Stimulated activated CD8-positive, alpha-beta memory T cell treated with anti-CD3 and anti-CD28 coated beads, Interleukin-7, amount 100 ng/mL, for 48 hours (primary cell): ENCODE measurements around the gene UBE2J1.
A peak's percentile ranks its signal among the peaks of the same experiment; 100 is the strongest.
"Not testable (repeated sequence)": the region's sequence is repeated elsewhere in the genome, so short reads cannot be mapped to it uniquely, and the experiment has no call there.

Experiments used
- DNase-seq, 2 donors: peaks; one replicate each; pipeline ENCODE4 v3.0.0-alpha.2; 2020; ENCODE audit warnings: low read depth in 1 of 2; ENCODE audit errors: extremely low read depth in 1 of 2

The UBE2J1 gene

DNA sequence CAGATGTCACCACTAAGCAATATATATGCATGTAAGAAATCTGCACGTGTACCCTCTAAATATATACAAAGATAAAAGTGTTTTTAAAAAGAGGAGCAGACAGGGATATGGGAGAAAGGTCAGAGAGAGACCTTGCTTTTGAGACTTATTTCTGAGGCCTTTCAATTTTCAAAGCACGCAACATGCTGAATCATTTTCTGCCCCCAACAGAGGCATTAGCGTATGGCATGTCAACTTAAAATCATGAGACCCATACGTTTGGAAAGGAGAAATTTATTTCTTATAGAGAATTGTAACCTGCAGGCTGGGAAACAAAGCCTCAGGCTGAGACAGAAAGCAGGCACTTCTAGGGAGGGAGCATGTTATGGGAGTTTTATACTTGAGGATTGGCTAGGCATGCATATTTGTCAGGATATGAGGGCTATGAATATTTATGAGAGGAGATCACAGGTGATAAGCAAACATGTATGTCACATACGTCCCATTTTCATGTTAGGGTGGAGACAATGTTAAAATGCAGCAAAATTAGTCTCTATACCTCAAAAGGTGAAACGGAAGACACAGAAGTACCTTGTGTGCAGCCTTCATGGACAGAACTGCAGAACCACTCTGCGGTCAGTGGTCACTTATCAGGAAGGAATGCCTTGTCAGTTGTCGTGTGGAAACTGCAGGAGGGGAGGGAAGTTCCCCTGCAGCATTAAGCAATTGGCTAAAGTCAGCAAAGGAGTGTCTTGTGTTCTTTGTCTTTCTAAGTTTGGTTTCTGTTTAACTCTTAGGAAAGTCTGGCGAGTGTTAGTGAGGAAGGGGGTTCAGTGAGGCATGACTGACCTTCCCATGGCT lies 31.2 kb downstream of the UBE2J1 start:
- DNase-seq = no peak

DNA sequence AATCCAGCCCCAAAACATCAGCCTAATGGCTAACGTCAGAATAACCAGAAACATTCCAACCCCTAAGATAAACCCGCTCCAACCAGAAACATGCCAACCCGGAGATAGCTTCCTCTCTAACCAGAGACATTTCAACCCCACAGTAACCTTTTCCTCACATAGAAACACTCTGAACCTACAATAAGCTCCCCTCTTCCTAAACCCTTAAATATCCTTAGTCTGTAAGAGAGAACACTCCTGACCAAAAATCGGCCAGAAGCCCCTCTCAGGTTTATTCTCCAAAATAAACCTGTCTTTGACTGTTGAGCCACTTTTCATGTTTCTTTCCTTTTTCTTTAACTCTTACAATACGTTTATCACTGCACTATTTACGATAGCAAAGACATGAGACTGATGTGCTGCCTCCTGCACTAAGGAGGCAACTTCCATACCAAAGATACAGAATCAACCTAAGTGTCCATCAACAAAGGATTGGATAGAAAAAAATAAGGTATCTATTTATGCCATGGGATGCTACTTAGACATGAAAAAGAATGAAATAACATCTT lies 32.4 kb downstream of the UBE2J1 start:
- DNase-seq = no peak

DNA sequence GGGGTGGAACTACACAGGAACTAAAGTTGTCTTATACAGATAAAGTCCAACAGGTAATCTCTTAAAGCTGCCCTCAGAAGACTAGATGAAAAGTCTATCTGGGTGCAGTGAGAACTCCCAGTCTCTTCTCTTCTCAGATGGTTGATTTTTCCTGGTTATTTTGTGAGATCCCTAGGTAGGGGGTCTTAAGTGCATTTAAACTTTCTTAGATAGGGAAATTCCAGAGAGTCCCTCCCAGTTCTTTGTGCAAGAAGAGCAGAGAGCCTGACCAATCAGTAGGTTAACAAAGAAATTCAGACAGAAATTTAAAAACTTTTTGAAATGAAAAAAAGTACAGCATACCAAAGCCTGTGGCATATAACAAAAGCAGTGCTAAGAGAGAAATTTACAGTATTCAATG lies 35.5 kb downstream of the UBE2J1 start:
- DNase-seq = no peak

DNA sequence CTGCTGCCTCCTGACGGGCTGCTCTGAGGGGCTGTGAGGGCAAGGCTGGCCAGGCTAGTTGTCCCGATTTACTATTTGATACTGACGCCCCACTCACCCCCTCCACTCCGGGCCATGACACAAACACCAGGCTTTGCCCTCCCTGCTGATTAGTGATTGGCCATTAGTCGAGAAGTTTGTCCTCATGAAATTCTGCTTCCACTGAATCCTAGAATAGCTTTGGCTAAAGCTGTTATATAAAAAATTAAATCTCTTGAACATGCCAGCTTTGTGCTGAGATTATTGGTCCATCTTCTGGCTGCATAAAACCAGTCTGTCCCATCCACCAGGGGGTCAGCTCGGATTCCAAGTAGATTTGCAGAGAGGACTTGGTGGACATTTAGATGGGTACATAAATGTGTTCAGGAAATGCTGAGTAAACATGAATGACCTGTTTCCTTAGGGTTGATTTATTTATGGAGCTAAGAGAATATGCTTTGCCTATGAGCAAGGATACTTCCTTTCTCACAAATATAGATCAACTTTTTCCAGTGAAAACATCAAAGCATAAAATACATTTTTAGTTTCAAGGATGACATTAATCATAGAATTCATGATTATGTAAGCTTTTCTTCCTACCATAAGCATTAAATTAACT lies 37.2 kb downstream of the UBE2J1 start, which contains the start of gene GABRR2:
Gene GABRR2, minus strand, starts transcription at position 51 of the 637 bp plus-strand sequence. CDS start 134 bp downstream, outside the sequence.
- DNase-seq = no peak

DNA sequence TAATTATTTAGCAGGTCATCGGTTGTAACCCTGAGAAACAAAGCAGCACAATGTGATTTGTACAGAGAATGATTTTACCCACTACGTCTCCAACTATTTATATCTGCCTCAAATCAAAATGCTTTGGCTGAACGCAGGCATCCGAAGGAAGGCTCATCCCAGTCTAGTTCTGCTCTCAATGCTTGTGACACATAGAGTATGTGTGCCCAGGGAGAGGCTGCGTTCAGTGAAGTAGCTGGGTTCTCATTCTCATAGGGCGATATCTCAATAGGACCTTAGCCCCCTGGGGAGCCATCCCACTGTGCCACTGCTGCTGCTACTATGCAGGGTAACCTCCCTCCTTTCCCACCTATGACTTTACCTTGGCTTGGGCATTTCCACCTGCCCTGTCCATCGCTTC lies 37.8 kb downstream of the UBE2J1 start:
- DNase-seq = no peak

DNA sequence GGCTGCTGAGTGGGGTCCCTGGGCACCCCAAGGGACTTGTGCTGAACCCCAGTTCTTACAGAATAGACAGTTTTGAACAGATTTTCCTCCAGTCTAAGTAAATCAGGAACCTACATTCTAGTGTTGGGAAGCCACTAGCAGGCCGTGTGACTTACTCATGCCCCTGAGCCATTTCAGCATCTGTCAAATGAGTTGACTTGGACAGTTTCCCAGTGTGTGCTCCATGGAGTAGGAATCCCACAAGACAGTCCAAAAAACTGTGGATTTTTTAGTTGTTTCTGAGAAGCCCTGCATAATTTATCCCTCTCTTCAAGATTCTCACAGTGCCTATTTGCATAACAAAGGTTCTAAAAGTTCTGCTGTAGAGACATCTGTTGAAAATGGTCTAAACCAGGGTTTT lies 39.5 kb downstream of the UBE2J1 start:
- DNase-seq = no peak

DNA sequence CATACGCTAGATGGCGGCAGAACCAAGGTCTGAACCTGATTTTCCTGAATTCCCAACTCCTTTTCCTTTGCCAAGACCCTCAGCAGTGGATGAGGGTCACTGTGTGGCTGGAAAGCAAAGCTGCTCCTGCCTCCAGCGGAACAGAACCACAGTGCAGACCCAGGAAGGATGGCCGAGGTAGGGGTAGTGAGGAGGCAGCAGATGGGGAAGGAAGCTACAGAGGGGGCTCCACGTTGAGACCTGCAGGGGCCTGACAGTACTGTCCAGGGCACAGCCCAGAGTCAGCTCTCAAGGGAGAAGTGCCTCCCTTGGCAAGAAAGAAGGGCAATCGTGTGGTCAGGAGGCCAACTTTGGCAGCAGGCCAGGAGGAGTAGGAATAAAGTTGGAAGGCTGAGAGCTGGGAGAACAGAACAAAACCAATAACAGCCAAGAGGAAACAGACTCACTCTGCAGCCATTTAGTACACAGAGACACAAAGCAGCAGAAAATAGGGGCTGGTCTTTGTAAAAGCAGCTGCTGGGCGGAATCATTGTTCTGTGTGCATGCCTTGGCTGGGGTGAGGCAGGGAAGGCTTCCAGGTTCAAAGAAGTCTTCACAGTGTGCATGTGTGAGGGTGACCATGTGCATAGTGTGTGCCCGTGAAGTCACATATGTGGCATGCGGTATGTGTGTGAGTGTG lies 40.5 kb downstream of the UBE2J1 start:
- no peak for DNase-seq

DNA sequence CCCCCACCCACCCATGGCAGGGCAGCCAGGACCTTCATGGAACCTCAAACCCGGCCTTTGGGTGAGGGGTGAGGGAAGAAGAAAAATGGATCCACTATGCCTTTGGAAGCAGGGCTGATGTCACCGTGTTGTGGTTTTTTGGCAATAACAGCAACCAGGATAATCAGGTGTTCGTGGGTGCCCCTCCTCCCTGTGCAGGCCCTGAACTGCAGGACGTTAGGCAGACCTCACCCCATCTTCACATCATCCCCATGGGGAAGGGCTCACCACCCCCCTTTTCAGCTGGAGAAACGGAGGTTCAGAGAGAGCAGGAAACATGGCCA lies 41.0 kb downstream of the UBE2J1 start:
- DNase-seq = no peak

DNA sequence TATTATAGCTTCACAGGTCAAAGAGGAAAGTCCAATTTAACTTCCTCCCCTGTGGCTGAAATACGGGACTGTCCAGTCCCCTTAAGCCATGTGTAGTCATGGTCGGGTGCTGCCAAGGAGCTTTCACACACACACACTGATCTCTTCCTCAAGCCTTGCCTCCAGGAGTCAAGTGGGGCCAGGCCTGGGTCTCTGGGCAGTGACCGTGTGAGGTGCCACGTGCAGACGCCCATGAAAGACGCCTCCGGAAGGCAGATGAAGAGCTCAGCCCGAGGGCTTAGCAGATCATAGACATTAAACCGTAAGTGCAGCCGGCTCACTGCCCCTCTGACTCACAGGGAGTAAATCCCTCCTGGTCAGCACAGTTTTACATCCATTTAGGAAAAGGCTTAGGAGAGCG lies 41.6 kb downstream of the UBE2J1 start:
- no peak for DNase-seq

DNA sequence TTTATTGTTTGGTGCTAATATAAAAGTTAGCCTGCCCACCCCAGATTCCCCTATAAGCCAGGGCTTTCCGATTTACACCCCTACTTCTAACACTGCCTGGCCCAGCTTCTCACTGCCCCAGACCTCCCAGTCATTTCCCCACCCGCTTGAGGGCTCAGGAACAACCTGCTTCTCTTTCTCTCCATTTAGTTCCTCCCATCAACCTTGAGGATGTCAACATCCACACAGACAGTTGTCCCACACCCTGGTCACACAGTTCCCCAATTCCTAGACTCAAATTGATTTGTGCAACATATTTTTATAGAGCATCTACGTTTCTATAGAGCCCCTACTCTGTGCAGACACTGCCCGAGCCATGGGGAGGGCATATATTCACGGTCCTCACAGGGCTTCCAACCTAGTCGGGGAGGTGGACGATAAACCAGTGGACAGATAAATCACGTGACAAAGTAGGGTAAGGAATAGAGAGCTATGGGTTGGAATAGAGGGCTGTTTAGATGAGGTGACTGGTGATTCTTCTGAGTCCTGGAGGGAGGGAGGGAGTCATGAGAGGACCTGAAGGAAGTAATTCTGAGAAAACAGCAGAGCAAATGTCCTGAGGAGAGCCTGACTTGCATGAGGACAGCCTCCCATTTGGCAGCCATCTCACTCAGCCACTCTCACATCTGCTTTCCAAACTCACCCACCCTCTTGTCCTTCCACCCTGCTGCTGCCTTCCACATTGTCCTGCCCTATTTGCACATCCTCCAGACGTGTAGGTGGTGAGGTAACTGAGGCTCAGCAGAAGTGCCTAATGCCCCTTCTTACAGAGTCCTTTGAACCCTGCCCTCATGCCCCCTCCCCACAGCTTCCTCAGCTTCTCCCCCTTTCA lies 43.8 kb downstream of the UBE2J1 start:
- no peak for DNase-seq

DNA sequence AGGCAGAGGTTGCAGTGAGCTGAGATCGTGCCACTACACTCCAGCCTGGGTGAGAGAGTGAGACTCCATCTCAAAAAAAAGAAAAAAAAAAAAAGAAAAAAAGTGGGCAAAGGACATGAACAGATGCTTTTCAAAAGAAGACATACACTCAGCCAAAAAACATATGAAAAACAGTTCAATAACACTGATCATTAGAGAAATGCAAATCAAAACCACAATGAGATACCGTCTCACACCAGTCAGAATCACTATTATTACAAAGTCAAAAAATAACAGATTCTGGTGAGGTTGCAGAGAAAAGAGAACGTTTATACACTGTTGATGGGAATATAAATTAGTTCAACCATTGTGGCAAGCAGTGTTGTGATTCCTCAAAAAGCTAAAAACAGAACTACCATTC lies 48.0 kb downstream of the UBE2J1 start:
- DNase-seq = not testable (repeated sequence)

DNA sequence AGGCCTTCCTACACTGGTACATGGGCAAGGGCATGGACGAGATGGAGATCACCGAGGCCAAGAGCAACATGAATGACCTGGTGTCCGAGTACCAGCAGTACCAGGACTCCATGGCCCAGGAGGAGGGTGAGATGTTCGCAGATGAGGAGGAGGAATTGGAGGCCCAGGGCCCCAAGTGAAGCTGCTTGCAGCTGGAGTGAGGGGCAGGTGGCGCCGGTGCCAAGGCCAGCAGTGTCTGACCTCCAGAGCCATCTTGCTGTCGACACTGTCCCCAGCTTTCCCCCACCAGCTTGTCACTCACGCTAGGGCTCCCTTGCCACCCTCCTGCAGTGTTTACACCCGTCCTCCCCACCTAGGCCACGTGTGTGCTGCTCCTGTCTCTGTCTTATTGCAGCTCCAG lies 49.6 kb downstream of the UBE2J1 start:
- no peak for DNase-seq

DNA sequence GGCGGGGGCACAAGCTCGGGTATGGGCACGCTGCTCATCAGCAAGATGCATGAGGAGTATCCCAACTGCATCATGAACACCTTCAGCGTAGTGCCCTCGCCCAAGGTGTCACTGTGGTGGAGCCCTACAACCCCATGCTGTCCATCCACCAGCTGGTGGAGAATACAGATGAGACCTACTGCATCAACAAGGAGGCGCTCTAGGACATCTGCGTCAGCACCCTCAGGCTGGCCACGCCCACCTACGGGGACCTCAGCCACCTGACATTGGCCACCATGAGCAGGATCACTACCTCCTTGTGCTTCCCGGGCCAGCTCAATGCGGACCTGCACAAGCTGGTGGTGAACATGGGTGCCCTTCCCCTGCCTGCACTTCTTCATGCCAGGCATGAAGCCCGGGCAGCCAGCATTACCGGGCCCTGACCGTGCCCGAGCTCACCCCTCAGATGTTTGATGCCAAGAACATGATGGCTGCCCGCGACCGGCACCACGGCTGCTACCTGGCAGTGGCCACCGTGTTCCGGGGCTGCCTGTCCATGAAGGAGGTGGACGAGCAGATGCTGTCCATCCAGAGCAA lies 50.2 kb downstream of the UBE2J1 start:
- DNase-seq = no peak

DNA sequence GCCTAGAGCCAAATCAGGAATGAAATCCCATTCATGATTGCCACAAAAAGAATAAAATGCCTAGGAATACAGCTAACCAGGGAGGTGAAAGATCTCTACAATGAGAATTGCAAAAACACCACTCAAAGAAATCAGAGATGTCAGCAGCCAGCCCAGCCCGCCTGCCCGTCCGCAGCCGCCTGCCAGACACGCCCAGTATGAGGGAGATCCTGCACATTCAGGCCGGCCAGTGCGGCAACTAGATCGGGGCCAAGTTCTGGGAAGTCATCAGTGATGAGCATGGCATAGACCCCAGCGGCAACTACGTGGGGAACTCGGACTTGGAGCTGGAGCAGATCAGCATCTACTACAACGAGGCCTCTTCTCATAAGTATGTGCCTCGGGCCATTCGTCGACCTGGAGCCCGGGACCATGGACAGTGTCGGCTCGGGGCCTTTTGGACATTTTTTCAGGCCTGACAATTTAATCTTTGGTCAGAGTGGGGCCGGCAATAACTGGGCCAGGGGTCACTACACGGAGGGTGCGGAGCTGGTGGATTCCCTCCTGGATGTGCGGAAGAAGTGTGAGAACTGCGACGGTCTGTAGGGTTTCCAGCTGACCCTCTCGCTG lies 50.8 kb downstream of the UBE2J1 start:
- no peak for DNase-seq

DNA sequence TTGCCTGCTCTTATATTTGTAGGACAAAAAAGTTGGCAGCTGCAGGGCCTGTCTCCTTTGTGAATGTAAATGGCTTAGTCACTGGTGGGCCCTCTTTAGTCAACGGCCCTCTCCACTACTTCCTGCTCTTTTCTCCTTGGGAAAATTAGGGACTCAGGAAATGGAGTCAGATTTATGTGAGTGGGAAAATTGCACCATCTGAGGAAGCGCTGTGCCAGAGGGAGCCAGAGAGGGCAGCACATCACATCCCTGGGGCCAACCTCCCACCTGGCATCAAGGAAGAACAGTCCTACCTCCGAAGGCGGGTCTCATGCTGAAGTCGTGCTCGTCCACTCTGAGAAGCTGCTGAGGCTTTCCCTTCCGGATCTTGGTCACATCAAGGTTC lies 53.1 kb downstream of the UBE2J1 start:
- no peak for DNase-seq

DNA sequence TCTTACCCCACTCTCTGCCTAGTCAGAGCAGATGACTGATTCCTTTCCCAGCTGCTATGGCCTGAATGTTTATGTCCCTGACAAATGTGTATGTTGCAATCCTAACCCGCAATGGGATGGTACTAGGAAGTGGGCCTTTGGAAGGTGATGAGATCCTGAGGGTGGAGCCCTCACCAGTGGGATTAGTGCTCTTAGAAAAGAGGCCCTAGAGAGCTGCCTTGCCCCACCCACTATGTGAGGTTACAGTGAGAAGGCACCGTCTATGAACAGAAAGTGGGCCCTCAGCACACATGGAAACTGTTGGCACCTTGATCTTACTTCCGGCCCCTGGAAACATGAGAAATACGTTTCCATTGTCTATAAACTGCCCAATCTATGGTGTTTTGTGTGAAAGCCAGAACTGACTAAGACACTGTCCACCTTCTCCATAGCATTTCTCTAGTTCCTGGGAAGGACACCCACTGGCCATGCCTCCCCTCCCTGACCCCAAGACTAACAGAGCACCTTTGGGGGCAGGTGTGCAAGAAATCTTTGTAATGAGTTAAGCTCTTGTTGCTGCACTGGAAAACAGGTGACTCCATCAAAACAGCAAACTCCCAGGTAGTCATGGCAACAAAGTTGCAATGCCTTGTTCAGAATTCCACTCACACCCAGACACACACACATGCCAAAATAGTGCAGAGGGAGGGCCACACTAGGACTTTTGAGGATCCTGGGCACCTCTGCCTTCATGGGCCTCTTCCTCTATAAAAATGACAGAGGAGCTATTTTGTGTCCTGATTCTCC lies 53.6 kb downstream of the UBE2J1 start:
- peak in 1 of 2 donors; percentile 18 for DNase-seq

DNA sequence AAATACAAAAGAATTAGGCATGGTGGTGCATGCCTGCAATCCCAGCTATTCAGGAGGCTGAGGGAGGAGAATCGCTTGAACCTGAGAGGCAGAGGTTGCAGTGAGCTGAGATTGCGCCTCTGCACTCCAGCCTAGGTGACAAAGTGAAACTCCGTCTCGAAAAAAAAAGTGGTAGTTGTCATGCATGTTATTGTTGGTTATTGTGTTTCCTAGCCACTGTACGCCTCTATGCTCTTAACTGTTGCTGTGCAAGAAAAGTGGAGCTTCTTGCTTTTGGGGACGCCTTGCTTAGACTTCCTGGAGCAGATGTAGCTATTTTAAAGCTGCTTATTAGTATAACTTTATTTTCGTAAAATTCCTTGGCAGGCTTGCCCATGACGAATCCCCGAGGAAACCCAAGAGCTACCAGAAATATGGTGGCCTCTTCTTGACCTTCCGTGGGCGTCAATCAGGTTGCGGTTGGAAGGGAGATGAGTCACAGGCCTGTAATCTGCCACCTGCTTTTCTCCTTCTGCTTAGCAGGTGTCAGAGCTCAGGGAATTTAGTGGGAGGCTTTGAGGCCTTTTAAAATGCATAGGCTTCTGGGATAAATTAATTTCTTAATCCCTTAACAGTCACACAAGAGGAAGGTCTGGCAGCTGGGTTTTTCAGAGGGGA lies 54.7 kb downstream of the UBE2J1 start:
- peak; percentile 33 to 49 for DNase-seq

DNA sequence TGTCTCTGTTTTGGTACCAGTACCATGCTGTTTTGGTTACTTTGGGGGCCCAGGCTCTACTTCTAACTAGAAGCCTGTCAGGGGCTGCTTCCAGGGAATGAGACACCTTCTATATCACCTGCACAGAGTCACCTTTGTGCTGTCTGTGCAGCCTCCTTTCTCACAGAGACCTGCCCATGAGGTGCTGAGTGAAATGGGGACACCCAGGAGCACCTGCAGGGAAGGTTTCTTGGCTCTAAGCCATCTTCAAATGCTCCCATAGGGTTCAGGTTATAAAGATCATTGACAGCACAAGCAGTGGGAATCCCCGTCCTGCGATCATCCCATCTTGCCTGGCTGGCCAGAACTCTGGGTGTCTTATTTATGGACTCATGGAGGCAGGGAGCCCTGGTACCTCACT lies 56.5 kb downstream of the UBE2J1 start:
- no peak for DNase-seq

DNA sequence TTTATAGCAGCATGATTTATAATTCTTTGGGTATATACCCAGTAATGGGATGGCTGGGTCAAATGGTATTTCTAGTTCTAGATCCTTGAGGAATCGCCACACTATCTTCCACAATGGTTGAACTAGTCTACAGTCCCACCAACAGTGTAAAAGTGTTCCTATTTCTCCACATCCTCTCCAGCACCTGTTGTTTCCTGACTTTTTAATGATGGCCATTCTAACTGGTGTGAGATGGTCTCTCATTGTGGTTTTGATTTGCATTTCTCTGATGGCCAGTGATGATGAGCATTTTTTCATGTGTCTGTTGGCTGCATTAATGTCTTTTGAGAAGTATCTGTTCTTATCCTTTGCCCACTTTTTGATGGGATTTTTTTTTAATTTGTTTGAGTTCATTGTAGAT lies 57.4 kb downstream of the UBE2J1 start:
- not testable (repeated sequence) for DNase-seq
